ENCODE data around the gene TRAF5. TPM values are rescaled to one million over a fixed set of nuclear protein-coding genes. Genes with fewer than 3 reads are reported as not detected.

Gene TRAF5
- total RNA-seq, 4 donors from 2014 or later = 1.5 to 3.9 (median 1.8) TPM

- no peak overlapping the region for H3K4me3 ChIP-seq (ENCODE audit: low read depth, poor library complexity, severe bottlenecking)
- TF ChIP-seq CTCF (IDR thresholded peaks at IDR 0.05) (no peak), POLR2A (IDR thresholded peaks at IDR 0.05) (no peak)
- WGBS, 2 donors = 41 to 51% methylated on average over 4 of the region's 4 CpGs
- intact Hi-C loops (cut with DNase I; ENCODE audit: low total_unique reads) = loop anchor here (10.0 kb wide), 1 partner anchor 145 kb away; no protein-coding TSS in a partner anchor
- no peak for DNase-seq (ENCODE audit: low spot score in 2 of 2)
These were observed 3.1 kb downstream of the TRAF5 start for GRCh38 chr1:211329764-211330201.

GRCh38 chr1:211330282-211330936, 3.8 kb downstream of the TRAF5 start:
- TF ChIP-seq CTCF (IDR thresholded peaks at IDR 0.05) (no peak), POLR2A (IDR thresholded peaks at IDR 0.05) (no peak)
- no peak overlapping the region for H3K4me3 ChIP-seq (ENCODE audit: low read depth, poor library complexity, severe bottlenecking)
- no peak for DNase-seq (ENCODE audit: low spot score in 2 of 2)
- WGBS, 2 donors = 92 to 94% methylated on average over 8 of the region's 8 CpGs
- intact Hi-C loops (cut with DNase I; ENCODE audit: low total_unique reads) = no loop called here

GRCh38 chr1:211331011-211331709, 4.5 kb downstream of the TRAF5 start:
- WGBS, 2 donors = 93 to 99% methylated on average over 3 of the region's 3 CpGs
- TF ChIP-seq POLR2A (IDR thresholded peaks at IDR 0.05) (no peak), CTCF (IDR thresholded peaks at IDR 0.05) (no peak)
- DNase-seq (ENCODE audit: low spot score in 2 of 2) = no peak

GRCh38 chr1:211332036-211332616, 5.5 kb downstream of the TRAF5 start:
- H3K4me3 ChIP-seq (ENCODE audit: low read depth, poor library complexity, severe bottlenecking) = no peak overlapping the region
- intact Hi-C loops (cut with DNase I; ENCODE audit: low total_unique reads) = no loop called here
- no peak for DNase-seq (ENCODE audit: low spot score in 2 of 2)
- no peak for TF ChIP-seq POLR2A (IDR thresholded peaks at IDR 0.05)
- no peak for TF ChIP-seq CTCF (IDR thresholded peaks at IDR 0.05)
- 60 to 80% methylated on average over 3 of the region's 3 CpGs for whole genome bisulfite sequencing, 2 donors

More at GRCh38 chr1:211331011-211331709, 4.5 kb downstream of the TRAF5 start:
- no peak overlapping the region for H3K4me3 ChIP-seq (ENCODE audit: low read depth, poor library complexity, severe bottlenecking)
- intact Hi-C loops (cut with DNase I; ENCODE audit: low total_unique reads) = no loop called here

- TF ChIP-seq CTCF (IDR thresholded peaks at IDR 0.05) = no peak
- WGBS, 2 donors = 89 to 90% methylated on average over 2 of the region's 2 CpGs
- intact Hi-C loops (cut with DNase I; ENCODE audit: low total_unique reads) = no loop called here
- no peak for DNase-seq (ENCODE audit: low spot score in 2 of 2)
- no peak overlapping the region for H3K4me3 ChIP-seq (ENCODE audit: low read depth, poor library complexity, severe bottlenecking)
These were observed 6.2 kb downstream of the TRAF5 start for GRCh38 chr1:211332830-211333229.
